GM12878 (cell line): ENCODE data around the gene TIAM1. TPM values are rescaled to one million over a fixed set of nuclear protein-coding genes. Genes with fewer than 3 reads are reported as not detected.

Experiments used
- ASH2L ChIP-seq: fragments of 300-600, 200-600 bp; sonication (generic); IDR thresholded peaks from 2 replicates; pipeline ENCODE4 v1.6.1; 2017; ENCODE audit warnings: low read depth, mild to moderate bottlenecking, borderline replicate concordance
- CHD1 ChIP-seq: IDR thresholded peaks from 2 replicates; pipeline ENCODE4 v1.6.1; 2012; ENCODE audit warnings: low read depth, low read length, improper control_type of control experiment
- HDGF ChIP-seq: fragments of 450-650 bp; IDR thresholded peaks from 2 replicates; pipeline ENCODE4 v1.6.1; 2016; ENCODE audit warnings: antibody characterized with exemption
- NBN ChIP-seq: fragments of 450-650 bp; IDR thresholded peaks from 2 replicates; pipeline ENCODE4 v1.6.1; 2016
- polyA plus RNA-seq, 11 experiments: library from polyadenylated mRNA; depleted of rRNA in 4 of 11; unstranded in 6 of 11; stranded (reverse) in 5 of 11; fragments of >200 nt; fragmentation: Nextera tagmentation in 4 of 11; fragmentation: Illumina TruSeq in 1 of 11; extraction: Ambion mirVana in 4 of 11; extraction: Trizol in 1 of 11; gene quantifications; 1 replicate in 1 of 11; 2 replicates in 10 of 11; pipeline versions ENCODE4 v1.2.1 to v1.2.3, GENCODE V29; 2011 to 2016; ENCODE audit warnings: inconsistent platforms in 2 of 11, missing spikeins in 2 of 11, low read depth in 1 of 11
- total RNA-seq, 4 experiments: library from RNA; depleted of rRNA in 3 of 4; stranded (reverse); fragments of >200 nt in 3 of 4; fragmentation: Illumina TruSeq in 1 of 4; extraction: Trizol in 1 of 4; gene quantifications; 2 replicates each; pipeline versions ENCODE4 v1.2.1 to v1.2.3, GENCODE V29; 2013 to 2021
- TF ChIP-seq, protein P1 (sequence below): fragments of 450-650 bp; formaldehyde crosslinking; IDR thresholded peaks from 2 replicates; pipeline ENCODE4 v1.4.0; 2020; ENCODE audit warnings: mild to moderate bottlenecking, moderate library complexity
- TF ChIP-seq, protein P2 (sequence below): fragments of 450-650 bp; conservative IDR thresholded peaks from 2 replicates; pipeline ENCODE4 v1.6.1; 2017; ENCODE audit warnings: mild to moderate bottlenecking, moderate library complexity

The TIAM1 gene
- total and polyA plus RNA-seq, 10 of the 15 experiments (the other 5 are each of a cell fraction or from before 2014, with no cell fraction given) = 0.31 to 35.9 (median 0.78) TPM

DNA sequence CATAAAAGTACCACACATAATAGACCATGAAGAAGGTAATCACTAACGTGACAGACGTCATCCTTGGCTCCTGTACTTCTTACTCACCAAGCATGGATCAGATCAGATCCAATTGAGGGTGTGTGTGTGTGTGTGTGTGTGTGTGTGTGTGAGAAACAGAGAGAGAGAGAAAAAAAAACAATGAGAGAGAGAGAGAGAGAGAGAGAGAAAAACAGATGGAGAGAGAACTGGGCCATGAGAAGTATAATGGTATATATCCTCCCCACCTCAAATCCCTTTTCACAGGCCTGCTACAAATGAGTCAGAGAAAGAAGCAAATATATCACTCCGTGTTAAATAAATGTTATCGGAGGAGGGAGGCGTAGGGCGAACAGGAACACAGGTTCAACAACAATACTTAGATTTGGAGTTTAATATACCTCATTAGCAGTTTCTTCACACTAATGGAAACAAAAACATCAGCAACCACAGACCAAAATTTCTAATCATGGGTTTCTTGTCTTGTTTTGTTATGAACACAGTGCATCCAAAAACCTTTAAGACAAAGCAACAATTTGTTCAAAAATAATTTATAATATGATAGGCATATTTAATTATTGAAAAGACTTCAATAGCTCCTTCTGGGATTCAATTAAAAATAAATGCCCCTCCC, 45.3 kb downstream of the TIAM1 start (continued):
- TF ChIP-seq, protein P1, sequence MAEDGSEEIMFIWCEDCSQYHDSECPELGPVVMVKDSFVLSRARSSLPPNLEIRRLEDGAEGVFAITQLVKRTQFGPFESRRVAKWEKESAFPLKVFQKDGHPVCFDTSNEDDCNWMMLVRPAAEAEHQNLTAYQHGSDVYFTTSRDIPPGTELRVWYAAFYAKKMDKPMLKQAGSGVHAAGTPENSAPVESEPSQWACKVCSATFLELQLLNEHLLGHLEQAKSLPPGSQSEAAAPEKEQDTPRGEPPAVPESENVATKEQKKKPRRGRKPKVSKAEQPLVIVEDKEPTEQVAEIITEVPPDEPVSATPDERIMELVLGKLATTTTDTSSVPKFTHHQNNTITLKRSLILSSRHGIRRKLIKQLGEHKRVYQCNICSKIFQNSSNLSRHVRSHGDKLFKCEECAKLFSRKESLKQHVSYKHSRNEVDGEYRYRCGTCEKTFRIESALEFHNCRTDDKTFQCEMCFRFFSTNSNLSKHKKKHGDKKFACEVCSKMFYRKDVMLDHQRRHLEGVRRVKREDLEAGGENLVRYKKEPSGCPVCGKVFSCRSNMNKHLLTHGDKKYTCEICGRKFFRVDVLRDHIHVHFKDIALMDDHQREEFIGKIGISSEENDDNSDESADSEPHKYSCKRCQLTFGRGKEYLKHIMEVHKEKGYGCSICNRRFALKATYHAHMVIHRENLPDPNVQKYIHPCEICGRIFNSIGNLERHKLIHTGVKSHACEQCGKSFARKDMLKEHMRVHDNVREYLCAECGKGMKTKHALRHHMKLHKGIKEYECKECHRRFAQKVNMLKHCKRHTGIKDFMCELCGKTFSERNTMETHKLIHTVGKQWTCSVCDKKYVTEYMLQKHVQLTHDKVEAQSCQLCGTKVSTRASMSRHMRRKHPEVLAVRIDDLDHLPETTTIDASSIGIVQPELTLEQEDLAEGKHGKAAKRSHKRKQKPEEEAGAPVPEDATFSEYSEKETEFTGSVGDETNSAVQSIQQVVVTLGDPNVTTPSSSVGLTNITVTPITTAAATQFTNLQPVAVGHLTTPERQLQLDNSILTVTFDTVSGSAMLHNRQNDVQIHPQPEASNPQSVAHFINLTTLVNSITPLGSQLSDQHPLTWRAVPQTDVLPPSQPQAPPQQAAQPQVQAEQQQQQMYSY (CRISPR knock-in tag) = no peak
- TF ChIP-seq, protein P2, sequence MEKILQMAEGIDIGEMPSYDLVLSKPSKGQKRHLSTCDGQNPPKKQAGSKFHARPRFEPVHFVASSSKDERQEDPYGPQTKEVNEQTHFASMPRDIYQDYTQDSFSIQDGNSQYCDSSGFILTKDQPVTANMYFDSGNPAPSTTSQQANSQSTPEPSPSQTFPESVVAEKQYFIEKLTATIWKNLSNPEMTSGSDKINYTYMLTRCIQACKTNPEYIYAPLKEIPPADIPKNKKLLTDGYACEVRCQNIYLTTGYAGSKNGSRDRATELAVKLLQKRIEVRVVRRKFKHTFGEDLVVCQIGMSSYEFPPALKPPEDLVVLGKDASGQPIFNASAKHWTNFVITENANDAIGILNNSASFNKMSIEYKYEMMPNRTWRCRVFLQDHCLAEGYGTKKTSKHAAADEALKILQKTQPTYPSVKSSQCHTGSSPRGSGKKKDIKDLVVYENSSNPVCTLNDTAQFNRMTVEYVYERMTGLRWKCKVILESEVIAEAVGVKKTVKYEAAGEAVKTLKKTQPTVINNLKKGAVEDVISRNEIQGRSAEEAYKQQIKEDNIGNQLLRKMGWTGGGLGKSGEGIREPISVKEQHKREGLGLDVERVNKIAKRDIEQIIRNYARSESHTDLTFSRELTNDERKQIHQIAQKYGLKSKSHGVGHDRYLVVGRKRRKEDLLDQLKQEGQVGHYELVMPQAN = no peak
- TF ChIP-seq CHD1 = no peak
- peak; percentile 77; the same call in 1 of the 2 replicates for TF ChIP-seq HDGF
- no peak for TF ChIP-seq ASH2L
- peak; percentile 86 for TF ChIP-seq NBN
